CD14-positive monocyte (primary cell): ENCODE data around the gene COL4A4. TPM values are rescaled to one million over a fixed set of nuclear protein-coding genes. Genes with fewer than 3 reads are reported as not detected.

ENCODE experiments used
- DNase-seq, 3 donors: peaks; one replicate each; pipeline ENCODE4 v3.0.0-alpha.2; 2011 to 2022
- H2AFZ ChIP-seq: 2 replicates; pipeline ENCODE4 v1.6.0; 2012; ENCODE audit warnings: mild to moderate bottlenecking, low read depth, low read length, inconsistent platforms; ENCODE audit not compliant: insufficient read depth, poor library complexity, severe bottlenecking
- H3K27ac ChIP-seq, 2 donors: 1 replicate in 1 of 2; 2 replicates in 1 of 2; pipeline ENCODE4 v1.5.1; 2012 to 2013; ENCODE audit warnings: low read length in 2 of 2, control low read depth in 1 of 2, inconsistent platforms in 1 of 2, low read depth in 1 of 2, mild to moderate bottlenecking in 1 of 2
- H3K27me3 ChIP-seq, 2 donors: one replicate each; pipeline versions ENCODE4 v1.6.0 to v1.6.1; 2011 to 2013; ENCODE audit warnings: low read length in 2 of 2; ENCODE audit not compliant: control insufficient read depth in 2 of 2, insufficient read depth in 2 of 2
- H3K36me3 ChIP-seq, 2 donors: replicated peaks in 1 of 2; 1 replicate in 1 of 2; 2 replicates in 1 of 2; pipeline versions ENCODE4 v1.5.1 to v1.6.1; 2012 to 2013; ENCODE audit warnings: low read length in 2 of 2, control low read depth in 1 of 2, inconsistent platforms in 1 of 2, mild to moderate bottlenecking in 1 of 2; ENCODE audit not compliant: insufficient read depth in 2 of 2, control insufficient read depth in 1 of 2
- H3K4me1 ChIP-seq, 2 donors: 1 replicate in 1 of 2; 2 replicates in 1 of 2; pipeline versions ENCODE4 v1.5.1 to v1.6.1; 2012 to 2013; ENCODE audit warnings: low read length in 2 of 2, control low read depth in 1 of 2, inconsistent platforms in 1 of 2, mild to moderate bottlenecking in 1 of 2, moderate library complexity in 1 of 2; ENCODE audit not compliant: insufficient read depth in 2 of 2, control insufficient read depth in 1 of 2
- H3K4me2 ChIP-seq: replicated peaks from 2 replicates; pipeline ENCODE3; 2012; ENCODE audit warnings: low read length, moderate library complexity, mild to moderate bottlenecking; ENCODE audit not compliant: poor library complexity, severe bottlenecking; ENCODE audit errors: extremely low read depth
- H3K4me3 ChIP-seq, 3 experiments: fragments of 200-600 bp in 1 of 3; sonication (generic) in 1 of 3; replicated peaks in 1 of 3; 1 replicate in 2 of 3; 2 replicates in 1 of 3; pipeline ENCODE4 v1.5.1; 2011 to 2013; ENCODE audit warnings: low read length in 3 of 3, mild to moderate bottlenecking in 3 of 3, control low read depth in 2 of 3, low read depth in 2 of 3, inconsistent platforms in 1 of 3, moderate library complexity in 1 of 3
- H3K79me2 ChIP-seq: 2 replicates; pipeline ENCODE4 v1.6.0; 2012; ENCODE audit warnings: mild to moderate bottlenecking, control low read depth, inconsistent platforms, low read length, moderate library complexity; ENCODE audit not compliant: insufficient read depth
- H3K9ac ChIP-seq: 2 replicates; pipeline ENCODE4 v1.6.0; 2017; ENCODE audit warnings: low read length, mild to moderate bottlenecking; ENCODE audit not compliant: insufficient read depth, poor library complexity, severe bottlenecking
- H3K9me3 ChIP-seq, 2 donors: replicated peaks in 1 of 2; 1 replicate in 1 of 2; 2 replicates in 1 of 2; pipeline versions ENCODE4 v1.5.1 to v1.6.1; 2012 to 2013; ENCODE audit warnings: low read length in 2 of 2, control low read depth in 1 of 2; ENCODE audit not compliant: control insufficient read depth in 1 of 2, insufficient read depth in 1 of 2
- H4K20me1 ChIP-seq: 2 replicates; pipeline ENCODE4 v1.6.0; 2012; ENCODE audit warnings: mild to moderate bottlenecking, low read length, control low read depth, moderate library complexity; ENCODE audit not compliant: insufficient read depth
- H3K27ac Mint-ChIP-seq, 7 donors: one replicate each; pipeline ENCODE4 v1.8.0; 2020; ENCODE audit warnings: mild to moderate bottlenecking in 7 of 7, mixed read lengths in 7 of 7, moderate library complexity in 6 of 7, inconsistent platforms in 2 of 7
- H3K27me3 Mint-ChIP-seq, 3 donors: one replicate each; pipeline ENCODE4 v1.8.0; 2021 to 2022; ENCODE audit warnings: low read depth in 3 of 3, mild to moderate bottlenecking in 3 of 3, mixed read lengths in 3 of 3, moderate library complexity in 3 of 3, inconsistent platforms in 1 of 3
- H3K36me3 Mint-ChIP-seq, 2 donors: one replicate each; pipeline ENCODE4 v1.8.0; 2020; ENCODE audit warnings: mixed read lengths in 2 of 2, inconsistent platforms in 1 of 2, mild to moderate bottlenecking in 1 of 2
- H3K4me1 Mint-ChIP-seq: one replicate; pipeline ENCODE4 v1.8.0; 2020; ENCODE audit warnings: mild to moderate bottlenecking, mixed read lengths
- H3K4me3 Mint-ChIP-seq, 2 donors: one replicate each; pipeline ENCODE4 v1.8.0; 2020; ENCODE audit warnings: mild to moderate bottlenecking in 2 of 2, mixed read lengths in 2 of 2, moderate library complexity in 1 of 2
- H3K9me3 Mint-ChIP-seq, 7 donors: one replicate each; pipeline ENCODE4 v1.8.0; 2020 to 2022; ENCODE audit warnings: mixed read lengths in 7 of 7, mild to moderate bottlenecking in 6 of 7, moderate library complexity in 6 of 7, inconsistent platforms in 2 of 7
- CTCF ChIP-seq: fragments of 200-600 bp; IDR thresholded peaks from one replicate; pipeline ENCODE4 v1.8.0; 2022; ENCODE audit warnings: antibody characterized with exemption, mild to moderate bottlenecking
- WGBS: methylation state at CpG from one replicate; pipeline ENCODE4 v1.1.5; 2013; ENCODE audit warnings: missing lambda C conversion rate; ENCODE audit not compliant: insufficient coverage; 5-methylcytosine and 5-hydroxymethylcytosine counted together
- intact Hi-C, 2 donors: fragments of 100-400 bp; cut with micrococcal nuclease; formaldehyde crosslinking; loops; one replicate each; pipeline versions ENCODE4 v1.15.0 to v1.15.1; 2023
- polyA minus RNA-seq: library from RNA; depleted of rRNA, polyadenylated mRNA; stranded (reverse); fragments of >200 nt; gene quantifications from 2 replicates; pipeline ENCODE4 v1.2.3, GENCODE V29; 2012
- polyA plus RNA-seq, 3 donors: library from polyadenylated mRNA; depleted of rRNA in 1 of 3; unstranded in 2 of 3; stranded (reverse) in 1 of 3; fragments of 300-500 nt in 2 of 3; fragments of >200 nt in 1 of 3; fragmentation: Illumina TruSeq in 2 of 3; gene quantifications; 1 replicate in 2 of 3; 2 replicates in 1 of 3; pipeline ENCODE4 v1.2.3, GENCODE V29; 2012 to 2021
- total RNA-seq, 12 experiments: library from RNA in 1 of 12; stranded (reverse) in 1 of 12; fragments of 120-200 nt in 1 of 12; gene quantifications; one replicate each; pipeline ENCODE4 v1.2.4 and lab custom pipeline; 2013 to 2026; ENCODE audit warnings: mixed read lengths in 6 of 12, inconsistent platforms in 1 of 12

Gene COL4A4
- 0.08 TPM for total RNA-seq (2013)
- polyA plus RNA-seq (under 1 TPM in 1 of 3 donors, not detected in 2; 0.03 TPM), polyA minus RNA-seq (under 0.01 TPM in 2 replicates), total RNA-seq (lab: John Stamatoyannopoulos, UW) (0 to 4.7 (median 0.23) reads per million in 11 experiments)

DNA sequence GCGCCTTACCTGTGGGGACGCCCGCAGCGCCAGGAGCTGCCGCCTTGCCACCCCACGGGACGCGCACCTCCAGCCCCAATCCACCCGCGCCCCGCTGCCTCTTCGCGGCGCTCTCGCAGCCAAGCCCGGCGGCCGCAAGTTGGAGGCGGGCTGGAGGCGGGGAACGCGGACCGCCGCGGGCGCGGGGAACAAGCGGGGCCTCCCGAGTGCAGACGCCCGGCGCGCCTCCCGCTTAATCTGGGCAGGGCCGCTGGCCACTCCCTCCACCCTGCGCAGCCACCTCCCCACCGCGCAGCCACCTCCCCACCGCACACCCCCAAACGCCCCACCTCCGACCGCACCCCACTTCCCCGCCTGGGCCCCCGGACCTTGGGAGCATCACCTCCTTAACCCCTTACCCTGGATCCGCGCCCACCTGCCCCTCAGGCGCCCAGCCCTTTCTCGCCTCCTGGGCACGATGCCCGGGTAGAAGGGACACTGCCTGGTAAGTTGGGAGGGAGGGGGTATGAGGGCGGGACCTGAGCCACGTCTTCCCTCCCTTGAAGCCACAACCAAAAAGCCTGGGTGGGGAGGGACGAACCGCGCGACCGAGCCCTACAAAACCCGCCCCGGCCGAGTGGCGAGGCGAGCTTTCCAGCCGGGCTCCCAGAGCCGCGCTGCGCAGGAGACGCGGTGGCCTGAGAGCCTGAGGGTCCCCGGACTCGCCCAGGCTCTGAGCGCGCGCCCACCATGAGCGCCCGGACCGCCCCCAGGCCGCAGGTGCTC is at the start of gene COL4A4, which contains the start of gene COL4A3:
TSS of gene COL4A4 (minus strand) at position 208 of the 765 bp plus-strand sequence. CDS start 16,722 bp downstream, outside the sequence.
TSS of gene COL4A3 (plus strand) at position 627 of the 765 bp plus-strand sequence. CDS start at position 730, 103 bp downstream.
- peak within 1 kb of the TSS in 1 of 2 donors; percentile 72 for H3K4me3 Mint-ChIP-seq
- H3K4me3 ChIP-seq = no peak within 1 kb of the TSS
- H3K27ac Mint-ChIP-seq = no peak within 1 kb of the TSS
- WGBS = 1% methylated on average over 65 of the region's 77 CpGs
- no peak for TF ChIP-seq CTCF
- intact Hi-C loops = no loop called here
- no peaks in the 10 kb centered on the region for H4K20me1 ChIP-seq
- no peak within 1 kb of the TSS for H3K4me2 ChIP-seq
- no peak within 1 kb of the TSS for H2AFZ ChIP-seq
- H3K27me3 Mint-ChIP-seq = peaks cover 50 to 67% (median 53%) of the 10 kb centered on the region in 3 donors
- no peaks in the 10 kb centered on the region for H3K4me1 Mint-ChIP-seq
- peaks cover 0 to 6% (median 3%) of the 10 kb centered on the region in 7 donors for H3K9me3 Mint-ChIP-seq
- DNase-seq = no peak
- peaks cover 0 to 4% of the 10 kb centered on the region in 2 donors for H3K9me3 ChIP-seq
- H3K9ac ChIP-seq = no peak within 1 kb of the TSS
- no peaks in the 10 kb centered on the region for H3K36me3 Mint-ChIP-seq
- H3K4me1 ChIP-seq = no peaks in the 10 kb centered on the region
- H3K79me2 ChIP-seq = no peaks in the 10 kb centered on the region
- H3K36me3 ChIP-seq = no peaks in the 10 kb centered on the region
- peaks cover 51 to 60% of the 10 kb centered on the region in 2 donors for H3K27me3 ChIP-seq
- no peak within 1 kb of the TSS for H3K27ac ChIP-seq

- Mint-ChIP-seq H3K4me1 (no peaks in the 10 kb centered on the region), H3K36me3 (no peaks in the 10 kb centered on the region), H3K9me3 (peaks cover 0 to 2% (median 0%) of the 10 kb centered on the region in 7 donors), H3K4me3 (no peak overlapping the region), H3K27me3 (peaks cover 2 to 6% (median 5%) of the 10 kb centered on the region in 3 donors), H3K27ac (no peak overlapping the region)
- Histone ChIP-seq H3K9ac (no peak overlapping the region), H3K27me3 (no peaks in the 10 kb centered on the region), H3K4me2 (no peak overlapping the region), H3K36me3 (no peaks in the 10 kb centered on the region), H3K4me1 (no peaks in the 10 kb centered on the region), H3K4me3 (no peak overlapping the region), H3K27ac (no peak overlapping the region), H2AFZ (no peak overlapping the region), H3K9me3 (no peaks in the 10 kb centered on the region), H3K79me2 (no peaks in the 10 kb centered on the region), H4K20me1 (no peaks in the 10 kb centered on the region)
- no peak for TF ChIP-seq CTCF
- 79% methylated on average over 2 of the region's 2 CpGs for WGBS
- DNase-seq = no peak
- intact Hi-C loops = no loop called here
Observed at GRCh38 chr2:227207573-227207972, 43.6 kb upstream of the COL4A4 start.
